Parathyroid adenoma (tissue), 2 donors: ENCODE measurements around the gene XCL2.
A peak's percentile ranks its signal among the peaks of the same experiment; 100 is the strongest.
"Not testable (repeated sequence)": the region's sequence is repeated elsewhere in the genome, so short reads cannot be mapped to it uniquely, and the experiment has no call there.

Experiments
- H2AFZ ChIP-seq: fragments of 300-600 bp; sonication (generic); one replicate; pipeline ENCODE4 v1.7.0; 2017; ENCODE audit warnings: antibody characterized with exemption, mild to moderate bottlenecking
- H3K27ac ChIP-seq: fragments of 300-600 bp; sonication (generic); one replicate; pipeline ENCODE4 v1.7.0; 2017
- H3K27me3 ChIP-seq: fragments of 300-600 bp; sonication (generic); one replicate; pipeline ENCODE4 v1.7.0; 2017; ENCODE audit warnings: low read length; ENCODE audit not compliant: control insufficient read depth, insufficient read depth
- H3K36me3 ChIP-seq: fragments of 300-600 bp; sonication (generic); one replicate; pipeline ENCODE4 v1.7.0; 2017; ENCODE audit warnings: low read length; ENCODE audit not compliant: control insufficient read depth, insufficient read depth
- H3K4me1 ChIP-seq: fragments of 300-600 bp; sonication (generic); one replicate; pipeline ENCODE4 v1.7.0; 2017; ENCODE audit warnings: control low read depth
- H3K4me2 ChIP-seq: fragments of 300-600 bp; sonication (generic); one replicate; pipeline ENCODE4 v1.7.0; 2017; ENCODE audit warnings: low read length
- H3K4me3 ChIP-seq: fragments of 300-600 bp; sonication (generic); one replicate; pipeline ENCODE4 v1.7.0; 2017; ENCODE audit warnings: low read depth, low read length
- H3K79me2 ChIP-seq: fragments of 300-600 bp; sonication (generic); one replicate; pipeline ENCODE4 v1.7.0; 2017; ENCODE audit warnings: control low read depth
- H3K9ac ChIP-seq: fragments of 300-600 bp; sonication (generic); one replicate; pipeline ENCODE4 v1.7.0; 2017; ENCODE audit warnings: mild to moderate bottlenecking
- H3K9me3 ChIP-seq: fragments of 300-600 bp; sonication (generic); one replicate; pipeline ENCODE4 v1.7.0; 2017; ENCODE audit warnings: low read length; ENCODE audit not compliant: control insufficient read depth
- TF ChIP-seq, protein P1 (sequence below): fragments of 300-600 bp; sonication (generic); IDR thresholded peaks from one replicate; pipeline ENCODE4 v1.7.0; 2017; ENCODE audit warnings: antibody characterized with exemption, mild to moderate bottlenecking
- donor health status: primary hyperparathyroidism.

XCL2 gene

DNA sequence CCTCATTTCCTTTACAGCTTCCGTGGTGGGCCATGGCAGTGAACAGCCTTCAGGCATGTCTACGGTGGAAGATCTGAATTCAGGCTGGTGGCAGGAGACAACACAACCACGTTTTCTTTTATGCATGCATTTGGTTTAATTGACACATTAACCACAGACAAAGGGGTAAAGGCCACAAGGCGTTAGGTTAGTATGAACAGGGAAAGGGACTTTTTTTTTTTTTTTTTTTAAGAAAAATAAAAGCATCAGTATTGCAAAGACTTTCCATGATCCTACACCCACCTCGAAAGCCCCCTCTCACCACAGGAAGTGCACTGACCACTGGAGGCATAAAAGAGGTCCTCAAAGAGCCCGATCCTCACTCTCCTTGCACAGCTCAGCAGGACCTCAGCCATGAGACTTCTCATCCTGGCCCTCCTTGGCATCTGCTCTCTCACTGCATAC, 32.5 kb upstream of the XCL2 start, which contains the start of gene XCL1:
Gene XCL1, plus strand, starts transcription at position 361 of the 444 bp plus-strand sequence. Its CDS starts 33 bp downstream, at position 394.
- H3K4me1 ChIP-seq, H3K4me3 ChIP-seq, H3K27ac ChIP-seq, H3K27me3 ChIP-seq, H3K9me3 ChIP-seq, H3K4me2 ChIP-seq, H3K79me2 ChIP-seq, H2AFZ ChIP-seq, H3K36me3 ChIP-seq, H3K9ac ChIP-seq: not testable (repeated sequence)

DNA sequence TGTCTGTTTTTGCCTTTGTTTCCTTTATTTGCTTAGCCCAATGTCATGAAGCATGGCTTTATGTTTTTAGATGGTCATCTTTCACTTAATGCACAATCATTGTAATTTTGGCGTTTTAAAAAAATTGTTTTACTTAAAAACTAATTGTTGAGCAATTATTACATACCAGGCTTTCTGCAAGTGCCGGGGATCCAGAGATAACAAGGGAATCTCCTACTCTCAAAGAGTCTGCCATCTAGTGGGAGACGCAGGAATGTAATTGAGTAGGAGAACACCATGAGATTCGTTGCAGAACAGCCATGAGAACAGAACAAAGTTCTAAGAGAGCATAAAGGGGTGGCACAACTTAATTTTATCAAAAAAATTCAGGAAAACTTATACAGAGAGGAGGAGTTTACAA, 30.4 kb upstream of the XCL2 start:
- H3K4me1 ChIP-seq, H3K27me3 ChIP-seq, H3K4me3 ChIP-seq, H2AFZ ChIP-seq, H3K79me2 ChIP-seq, H3K9ac ChIP-seq, H3K27ac ChIP-seq, H3K9me3 ChIP-seq, H3K36me3 ChIP-seq, H3K4me2 ChIP-seq: not testable (repeated sequence)
- TF ChIP-seq, protein P1, sequence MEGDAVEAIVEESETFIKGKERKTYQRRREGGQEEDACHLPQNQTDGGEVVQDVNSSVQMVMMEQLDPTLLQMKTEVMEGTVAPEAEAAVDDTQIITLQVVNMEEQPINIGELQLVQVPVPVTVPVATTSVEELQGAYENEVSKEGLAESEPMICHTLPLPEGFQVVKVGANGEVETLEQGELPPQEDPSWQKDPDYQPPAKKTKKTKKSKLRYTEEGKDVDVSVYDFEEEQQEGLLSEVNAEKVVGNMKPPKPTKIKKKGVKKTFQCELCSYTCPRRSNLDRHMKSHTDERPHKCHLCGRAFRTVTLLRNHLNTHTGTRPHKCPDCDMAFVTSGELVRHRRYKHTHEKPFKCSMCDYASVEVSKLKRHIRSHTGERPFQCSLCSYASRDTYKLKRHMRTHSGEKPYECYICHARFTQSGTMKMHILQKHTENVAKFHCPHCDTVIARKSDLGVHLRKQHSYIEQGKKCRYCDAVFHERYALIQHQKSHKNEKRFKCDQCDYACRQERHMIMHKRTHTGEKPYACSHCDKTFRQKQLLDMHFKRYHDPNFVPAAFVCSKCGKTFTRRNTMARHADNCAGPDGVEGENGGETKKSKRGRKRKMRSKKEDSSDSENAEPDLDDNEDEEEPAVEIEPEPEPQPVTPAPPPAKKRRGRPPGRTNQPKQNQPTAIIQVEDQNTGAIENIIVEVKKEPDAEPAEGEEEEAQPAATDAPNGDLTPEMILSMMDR: peak; percentile 37

DNA sequence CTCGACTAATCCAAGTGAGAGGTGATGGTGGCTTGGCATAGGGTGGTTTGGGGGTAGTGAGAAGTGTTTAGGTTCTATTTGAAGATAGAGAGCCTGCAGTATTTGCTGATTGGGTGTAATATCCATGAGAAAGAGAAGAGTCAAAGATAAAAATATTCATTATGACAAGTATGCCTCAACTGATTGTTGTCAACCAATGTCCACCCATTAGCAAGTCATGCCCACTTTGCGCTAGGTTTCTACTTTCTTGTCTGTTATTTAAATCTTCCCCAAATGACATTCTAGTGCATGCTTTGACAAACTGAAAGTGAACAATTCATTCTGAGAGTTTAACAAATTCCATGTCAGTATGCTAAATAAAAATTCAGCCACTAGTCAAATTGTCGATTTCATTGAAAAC, 28.8 kb upstream of the XCL2 start:
- H3K9ac ChIP-seq: no peak overlapping the region
- H3K27me3 ChIP-seq: no peaks in the 10 kb centered on the region
- H3K27ac ChIP-seq: no peak overlapping the region
- H3K4me3 ChIP-seq: no peak overlapping the region
- H3K79me2 ChIP-seq: no peaks in the 10 kb centered on the region
- no peaks in the 10 kb centered on the region for H3K9me3 ChIP-seq
- no peak overlapping the region for H2AFZ ChIP-seq
- no peaks in the 10 kb centered on the region for H3K36me3 ChIP-seq
- H3K4me2 ChIP-seq: no peak overlapping the region
- H3K4me1 ChIP-seq: no peaks in the 10 kb centered on the region
- TF ChIP-seq, protein P1: no peak

- TF ChIP-seq, protein P1: no peak
- no peaks in the 10 kb centered on the region for H3K9me3 ChIP-seq
- H3K79me2 ChIP-seq: no peaks in the 10 kb centered on the region
- no peak overlapping the region for H3K27ac ChIP-seq
- H3K4me2 ChIP-seq: no peak overlapping the region
- H2AFZ ChIP-seq: no peak overlapping the region
- no peaks in the 10 kb centered on the region for H3K27me3 ChIP-seq
- H3K4me3 ChIP-seq: no peak overlapping the region
- H3K4me1 ChIP-seq: no peaks in the 10 kb centered on the region
- no peaks in the 10 kb centered on the region for H3K36me3 ChIP-seq
- H3K9ac ChIP-seq: no peak overlapping the region
Measured at GRCh38 chr1:168570652-168571051, 26.9 kb upstream of the XCL2 start.

DNA sequence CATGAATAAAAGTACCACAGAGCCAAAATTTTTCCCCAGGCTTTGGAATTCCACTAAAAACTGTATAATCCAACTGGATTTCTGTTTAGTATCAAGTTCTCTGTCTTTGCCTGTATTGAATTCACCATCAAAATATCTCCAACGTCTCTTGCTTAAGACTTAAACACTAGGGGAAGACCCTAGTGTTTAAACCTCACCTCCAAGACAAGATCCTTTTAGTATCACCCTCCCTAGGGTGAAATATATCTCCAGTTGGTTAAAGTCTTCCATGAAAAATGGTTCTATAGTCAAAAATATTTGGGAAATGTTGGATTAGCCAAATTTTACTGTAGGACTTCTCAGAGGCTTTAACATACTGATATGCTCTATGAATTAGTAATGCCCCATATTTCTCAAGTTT, 24.5 kb upstream of the XCL2 start:
- Histone ChIP-seq H3K9me3 (no peaks in the 10 kb centered on the region), H3K9ac (no peak overlapping the region), H3K4me3 (no peak overlapping the region), H3K36me3 (no peaks in the 10 kb centered on the region), H2AFZ (no peak overlapping the region), H3K4me1 (no peaks in the 10 kb centered on the region), H3K27me3 (no peaks in the 10 kb centered on the region), H3K79me2 (no peaks in the 10 kb centered on the region), H3K4me2 (no peak overlapping the region), H3K27ac (no peak overlapping the region)
- TF ChIP-seq, protein P1: no peak
